A549 treated with AZD9567 at 1 μM for 4 hours (cell line): Measurements from ENCODE around the gene XAGE1A. TPM values are rescaled to one million over a fixed set of nuclear protein-coding genes. Genes with fewer than 3 reads are reported as not detected.

Experiments used
- total RNA-seq: library from RNA; stranded (reverse); fragments of 200-300 nt; extraction: Qiagen RNA extraction; gene quantifications from 5 replicates; pipeline ENCODE4 v1.2.3, GENCODE V29; 2022; ENCODE audit not compliant: insufficient read depth

The XAGE1A gene
- total RNA-seq, result 22.3 to 121 TPM (median 24.8 TPM) in 5 replicates

GRCh38 chrX:52495545-52496418, at the start of gene XAGE1A:
TSS of gene XAGE1A (plus strand) at chrX:52495808. CDS start at chrX:52497362, 1,554 bp downstream.

DNA sequence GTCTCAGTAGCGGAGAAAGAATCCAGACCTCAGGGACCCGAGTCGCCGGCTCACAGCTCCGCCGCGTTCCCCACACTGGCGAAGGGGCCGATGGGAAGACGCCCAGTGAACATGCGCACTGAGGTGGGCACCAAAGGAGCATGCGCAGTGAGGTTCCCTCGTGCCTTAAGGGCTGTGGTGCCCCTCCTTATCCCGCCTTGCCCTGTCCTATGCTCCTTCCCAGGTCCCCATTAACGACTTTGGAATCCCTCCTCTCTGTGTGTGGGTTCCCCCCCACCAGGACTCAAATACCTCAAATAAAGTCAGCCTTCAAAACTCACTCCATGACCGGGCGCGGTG, 21.3 kb downstream of the XAGE1A start, which contains the start of gene XAGE1B:
Gene XAGE1B, minus strand, starts transcription at position 77 of the 339 bp plus-strand sequence. CDS start 1,536 bp downstream, outside the sequence.

Other genes with a start within 250 kb of the XAGE1A start
- not detected in 5 replicates for gene XAGE2, start 126.8 kb upstream of the XAGE1A start, total RNA-seq
- gene XAGE1B, start 21.3 kb downstream of the XAGE1A start, total RNA-seq, result 129 to 210 TPM (median 200 TPM) in 5 replicates
- not detected in 5 replicates for gene SSX7, start 159.1 kb downstream of the XAGE1A start, total RNA-seq
- gene SSX2, start 211.4 kb downstream of the XAGE1A start, total RNA-seq, result not detected in 5 replicates